Liver (tissue), 9 donors: ENCODE data around the gene PELO. TPM values are rescaled to one million over a fixed set of nuclear protein-coding genes. Genes with fewer than 3 reads are reported as not detected.

ENCODE experiments used
- DNase-seq: peaks from one replicate; pipeline ENCODE4 v3.0.0-alpha.2; 2017; ENCODE audit warnings: low spot score
- H3K27ac ChIP-seq, 2 donors: one replicate each; pipeline ENCODE4 v1.7.0; 2013; ENCODE audit warnings: inconsistent platforms in 2 of 2, low read length in 2 of 2, control low read depth in 1 of 2, low read depth in 1 of 2, mild to moderate bottlenecking in 1 of 2
- H3K27me3 ChIP-seq, 4 donors: one replicate each; pipeline versions ENCODE4 v1.6.1 to v1.7.0; 2013; ENCODE audit warnings: low read length in 3 of 4, inconsistent platforms in 1 of 4, mild to moderate bottlenecking in 1 of 4, moderate library complexity in 1 of 4; ENCODE audit not compliant: control insufficient read depth in 4 of 4, insufficient read depth in 4 of 4
- H3K36me3 ChIP-seq, 4 donors: one replicate each; pipeline versions ENCODE4 v1.6.1 to v1.7.0; 2013; ENCODE audit warnings: low read length in 3 of 4, mild to moderate bottlenecking in 3 of 4, low read depth in 1 of 4, moderate library complexity in 1 of 4; ENCODE audit not compliant: control insufficient read depth in 4 of 4, insufficient read depth in 3 of 4
- H3K4me1 ChIP-seq, 4 donors: one replicate each; pipeline versions ENCODE4 v1.6.1 to v1.7.0; 2013; ENCODE audit warnings: low read length in 3 of 4, mild to moderate bottlenecking in 3 of 4, moderate library complexity in 1 of 4; ENCODE audit not compliant: control insufficient read depth in 4 of 4, insufficient read depth in 4 of 4
- H3K4me3 ChIP-seq, 3 donors: one replicate each; pipeline versions ENCODE4 v1.6.1 to v1.7.0; 2013; ENCODE audit warnings: low read length in 3 of 3, control low read depth in 1 of 3, low read depth in 1 of 3, mild to moderate bottlenecking in 1 of 3
- H3K9ac ChIP-seq, 2 donors: one replicate each; pipeline ENCODE4 v1.7.0; 2013; ENCODE audit warnings: low read length in 2 of 2, mild to moderate bottlenecking in 2 of 2, moderate library complexity in 2 of 2, control low read depth in 1 of 2, low read depth in 1 of 2
- H3K9me3 ChIP-seq, 4 donors: one replicate each; pipeline versions ENCODE4 v1.6.1 to v1.7.0; 2013; ENCODE audit warnings: low read length in 3 of 4; ENCODE audit not compliant: control insufficient read depth in 4 of 4
- ATF3 ChIP-seq: IDR thresholded peaks from 2 replicates; pipeline ENCODE4 v1.6.1; 2016; ENCODE audit warnings: antibody characterized with exemption
- CTCF ChIP-seq: fragments of 150-350 bp; IDR thresholded peaks from 2 replicates; pipeline ENCODE4 v1.5.1; 2017; ENCODE audit warnings: improper control_type of control experiment, low read depth, low read length; ENCODE audit not compliant: missing input control
- EGR1 ChIP-seq, 2 donors: IDR thresholded peaks; 2 replicates each; pipeline ENCODE4 v1.6.1; 2016 to 2018; ENCODE audit warnings: antibody characterized with exemption in 2 of 2, low read depth in 2 of 2
- FOXA1 ChIP-seq: IDR thresholded peaks from 2 replicates; pipeline ENCODE4 v1.6.1; 2016; ENCODE audit warnings: antibody characterized with exemption
- FOXA2 ChIP-seq: IDR thresholded peaks from 2 replicates; pipeline ENCODE4 v1.6.1; 2016; ENCODE audit warnings: antibody characterized with exemption
- GABPA ChIP-seq, 2 donors: IDR thresholded peaks in 1 of 2; conservative IDR thresholded peaks in 1 of 2; 2 replicates each; pipeline ENCODE4 v1.6.1; 2016; ENCODE audit warnings: antibody characterized with exemption in 2 of 2, mild to moderate bottlenecking in 1 of 2, moderate library complexity in 1 of 2
- HNF4A ChIP-seq, 2 donors: conservative IDR thresholded peaks; 2 replicates each; pipeline ENCODE4 v1.6.1; 2016; ENCODE audit warnings: antibody characterized with exemption in 2 of 2, mild to moderate bottlenecking in 2 of 2
- HNF4G ChIP-seq: IDR thresholded peaks from 2 replicates; pipeline ENCODE4 v1.6.1; 2016; ENCODE audit warnings: antibody characterized with exemption
- JUND ChIP-seq, 2 donors: IDR thresholded peaks; 2 replicates each; pipeline ENCODE4 v1.6.1; 2016; ENCODE audit warnings: antibody characterized with exemption in 2 of 2
- MAX ChIP-seq: IDR thresholded peaks from 2 replicates; pipeline ENCODE4 v1.6.1; 2016; ENCODE audit warnings: antibody characterized with exemption
- NR2F2 ChIP-seq: IDR thresholded peaks from 2 replicates; pipeline ENCODE4 v1.6.1; 2016; ENCODE audit warnings: antibody characterized with exemption
- RAD21 ChIP-seq, 2 donors: IDR thresholded peaks; 2 replicates each; pipeline ENCODE4 v1.6.1; 2016; ENCODE audit warnings: antibody characterized with exemption in 2 of 2, mild to moderate bottlenecking in 2 of 2
- REST ChIP-seq: IDR thresholded peaks from 2 replicates; pipeline ENCODE4 v1.6.1; 2016; ENCODE audit warnings: antibody characterized with exemption, mild to moderate bottlenecking
- RXRA ChIP-seq, 2 donors: IDR thresholded peaks; 2 replicates each; pipeline ENCODE4 v1.6.1; 2017 to 2018; ENCODE audit warnings: antibody characterized with exemption in 2 of 2, mild to moderate bottlenecking in 1 of 2
- SP1 ChIP-seq: IDR thresholded peaks from 2 replicates; pipeline ENCODE4 v1.6.1; 2018; ENCODE audit warnings: antibody characterized with exemption, mild to moderate bottlenecking
- TAF1 ChIP-seq: conservative IDR thresholded peaks from 2 replicates; pipeline ENCODE4 v1.6.1; 2016; ENCODE audit warnings: antibody characterized with exemption, mild to moderate bottlenecking
- YY1 ChIP-seq: IDR thresholded peaks from 2 replicates; pipeline ENCODE4 v1.6.1; 2016; ENCODE audit warnings: antibody characterized with exemption, mild to moderate bottlenecking
- ZBTB33 ChIP-seq: IDR thresholded peaks from 2 replicates; pipeline ENCODE4 v1.6.1; 2016; ENCODE audit warnings: antibody characterized with exemption
- WGBS: extraction: QIAGEN DNeasy Blood & Tissue Kit; methylation state at CpG from one replicate; pipeline ENCODE4 v1.1.7; 2013; 5-methylcytosine and 5-hydroxymethylcytosine counted together
- polyA plus RNA-seq, 2 donors: library from polyadenylated mRNA; stranded (reverse) in 1 of 2; unstranded in 1 of 2; fragments of 200-250 nt in 1 of 2; fragments of >200 nt in 1 of 2; fragmentation: Nextera tagmentation in 1 of 2; extraction: Ambion mirVana in 1 of 2; gene quantifications; one replicate each; pipeline versions ENCODE4 v1.2.1 to v1.2.3, GENCODE V29; 2013 to 2015
- total RNA-seq, 2 donors: library from RNA; depleted of rRNA; stranded (reverse); fragments of >200 nt; gene quantifications; one replicate each; pipeline ENCODE4 v1.2.3, GENCODE V29; 2014
- donor health status: healthy.
- donor health status: healthy.
- donor health status: healthy.
- donor health status: healthy.
- donor health status: healthy.

PELO gene
- total and polyA plus RNA-seq, 4 donors, result 10.1 to 24.6 (median 16.5) TPM

- TF ChIP-seq FOXA1 (no peak), FOXA2 (no peak), EGR1 (IDR thresholded peaks at IDR 0.05; ENCODE audit: low read depth in 2 of 2) (no peak), NR2F2 (no peak)
These were observed 4.3 kb upstream of the PELO start (continued) for GRCh38 chr5:52783226-52783959.

- 86% methylated on average over 6 of the region's 6 CpGs for WGBS
- TF ChIP-seq RAD21 (IDR thresholded peaks at IDR 0.05) (no peak), HNF4G (no peak), ATF3 (no peak), ZBTB33 (no peak), JUND (IDR thresholded peaks at IDR 0.05) (no peak), HNF4A (conservative IDR thresholded peaks at IDR 0.05) (no peak), YY1 (no peak), MAX (no peak), EGR1 (IDR thresholded peaks at IDR 0.05; ENCODE audit: low read depth in 2 of 2) (no peak), NR2F2 (no peak), CTCF (no peak), RXRA (IDR thresholded peaks at IDR 0.05) (no peak), SP1 (no peak), TAF1 (no peak), FOXA2 (no peak), FOXA1 (no peak), REST (no peak), GABPA (IDR thresholded peaks at IDR 0.05 in 1 of 2, conservative IDR thresholded peaks at IDR 0.05 in 1 of 2) (no peak)
- Histone ChIP-seq H3K36me3 (no peaks in the 10 kb centered on the region), H3K4me1 (peaks cover 0 to 15% (median 10%) of the 10 kb centered on the region in 4 donors), H3K4me3 (no peak overlapping the region), H3K27ac (no peak overlapping the region), H3K9me3 (no peaks in the 10 kb centered on the region), H3K27me3 (no peaks in the 10 kb centered on the region), H3K9ac (no peak overlapping the region)
- no peak for DNase-seq
These were observed 3.0 kb upstream of the PELO start for GRCh38 chr5:52784737-52785136.
